Measurements from ENCODE around the gene RRP12.

RRP12 gene

GRCh38 chr10:97393034-97393573 is 8.0 kb downstream of the RRP12 start:
- TF ChIP-seq CTCF (IDR thresholded peaks at IDR 0.05; ENCODE audit: borderline replicate concordance, insufficient read depth, low read depth, low read length) = no peak
- H3K4me3 ChIP-seq (ENCODE audit: low read depth, low read length) = no peak overlapping the region

GRCh38 chr10:97390091-97390490 is 11.0 kb downstream of the RRP12 start:
- TF ChIP-seq CTCF (IDR thresholded peaks at IDR 0.05; ENCODE audit: borderline replicate concordance, insufficient read depth, low read depth, low read length) = no peak
- H3K4me3 ChIP-seq (ENCODE audit: low read depth, low read length) = no peak overlapping the region

- no peak overlapping the region for H3K4me3 ChIP-seq (ENCODE audit: low read depth, low read length)
- no peak for TF ChIP-seq CTCF (IDR thresholded peaks at IDR 0.05; ENCODE audit: borderline replicate concordance, insufficient read depth, low read depth, low read length)
These were observed 13.0 kb downstream of the RRP12 start for GRCh38 chr10:97388152-97388551.

- no peak overlapping the region for H3K4me3 ChIP-seq (ENCODE audit: low read depth, low read length)
- no peak for TF ChIP-seq CTCF (IDR thresholded peaks at IDR 0.05; ENCODE audit: borderline replicate concordance, insufficient read depth, low read depth, low read length)
These were observed 15.6 kb downstream of the RRP12 start for GRCh38 chr10:97385565-97385964.

GRCh38 chr10:97384641-97385040 is 16.5 kb downstream of the RRP12 start:
- H3K4me3 ChIP-seq (ENCODE audit: low read depth, low read length) = no peak overlapping the region
- TF ChIP-seq CTCF (IDR thresholded peaks at IDR 0.05; ENCODE audit: borderline replicate concordance, insufficient read depth, low read depth, low read length) = no peak

- H3K4me3 ChIP-seq (ENCODE audit: low read depth, low read length) = no peak overlapping the region
- TF ChIP-seq CTCF (IDR thresholded peaks at IDR 0.05; ENCODE audit: borderline replicate concordance, insufficient read depth, low read depth, low read length) = no peak
These were observed 17.0 kb downstream of the RRP12 start for GRCh38 chr10:97384156-97384555.

- no peak overlapping the region for H3K4me3 ChIP-seq (ENCODE audit: low read depth, low read length)
- TF ChIP-seq CTCF (IDR thresholded peaks at IDR 0.05; ENCODE audit: borderline replicate concordance, insufficient read depth, low read depth, low read length) = no peak
These were observed 18.0 kb downstream of the RRP12 start for GRCh38 chr10:97383159-97383558.
